A549 treated with CORT108297 at 1 μM for 4 hours (cell line): ENCODE measurements around the gene POLG. TPM values are rescaled to one million over a fixed set of nuclear protein-coding genes. Genes with fewer than 3 reads are reported as not detected.

ENCODE experiments used
- total RNA-seq: library from RNA; stranded (reverse); fragments of 200-300 nt; extraction: Qiagen RNA extraction; gene quantifications from 5 replicates; pipeline ENCODE4 v1.2.3, GENCODE V29; 2022

Gene POLG
- 43.9 to 58.3 TPM (median 55.5 TPM) in 5 replicates for total RNA-seq

GRCh38 chr15:89334510-89335297 is at the start of gene POLG:
POLG (minus strand) TSS chr15:89334824; CDS start chr15:89333754, 1,070 bp downstream.

Other genes starting within 250 kb of the POLG start
- gene ABHD2, start 246.4 kb downstream of the POLG start, total RNA-seq, result 73.9 to 128 TPM (median 109 TPM) in 5 replicates
- gene RLBP1, start 113.2 kb downstream of the POLG start, total RNA-seq, result not detected in 5 replicates
- 48.9 to 64.4 TPM (median 58.6 TPM) in 5 replicates for gene FANCI, start 90.8 kb downstream of the POLG start, total RNA-seq
- gene RHCG, start 161.8 kb upstream of the POLG start, total RNA-seq, result 37.1 to 45.3 TPM (median 39.8 TPM) in 5 replicates
- 11.1 to 14.7 TPM (median 13.5 TPM) in 5 replicates for gene TICRR, start 240.6 kb upstream of the POLG start, total RNA-seq